NB4 (cell line): Measurements from ENCODE around the gene UFD1.

Source experiments
- DNase-seq: peaks from one replicate; pipeline ENCODE4 v3.0.0; 2010; ENCODE audit warnings: low read depth
- H3K4me3 ChIP-seq: one replicate; pipeline ENCODE4 v1.5.1; 2011; ENCODE audit warnings: mild to moderate bottlenecking, low read depth, low read length, moderate library complexity
- MYC ChIP-seq: IDR thresholded peaks from 2 replicates; pipeline ENCODE4 v1.6.1; 2011; ENCODE audit warnings: low read depth, low read length
- POLR2A ChIP-seq: IDR thresholded peaks from 2 replicates; pipeline ENCODE4 v1.6.1; 2011; ENCODE audit warnings: mild to moderate bottlenecking; ENCODE audit not compliant: insufficient read length; ENCODE audit errors: extremely low read depth
- TF ChIP-seq, protein P1 (sequence below): IDR thresholded peaks from 2 replicates; pipeline ENCODE4 v1.6.1; 2011; ENCODE audit warnings: low read depth, low read length
- TF ChIP-seq, protein P2 (sequence below): IDR thresholded peaks from one replicate; pipeline ENCODE4 v1.5.1; 2012; ENCODE audit warnings: low read depth, low read length

Gene UFD1

DNA sequence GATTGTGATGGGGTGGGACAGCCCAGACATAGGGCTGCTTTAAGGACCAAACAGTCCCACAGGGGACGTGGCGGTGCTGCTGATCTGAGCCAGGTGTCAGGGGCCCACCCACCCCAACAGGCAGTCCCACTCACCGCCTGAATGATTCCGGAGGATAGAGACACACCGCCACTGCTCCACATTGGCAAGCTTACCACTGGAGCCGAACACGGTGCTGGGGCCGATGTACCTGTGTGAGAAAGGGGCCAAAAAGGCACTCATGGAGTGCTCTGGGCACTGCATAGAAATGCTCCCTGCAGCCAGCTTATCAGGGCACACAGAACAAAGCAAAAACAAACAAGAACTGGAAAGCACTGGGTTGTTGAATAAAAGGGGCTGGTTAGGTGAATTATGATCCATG lies 73.3 kb downstream of the UFD1 start:
- TF ChIP-seq MYC (no peak), POLR2A (no peak)
- TF ChIP-seq, protein P1, sequence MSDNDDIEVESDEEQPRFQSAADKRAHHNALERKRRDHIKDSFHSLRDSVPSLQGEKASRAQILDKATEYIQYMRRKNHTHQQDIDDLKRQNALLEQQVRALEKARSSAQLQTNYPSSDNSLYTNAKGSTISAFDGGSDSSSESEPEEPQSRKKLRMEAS = no peak
- TF ChIP-seq, protein P2, sequence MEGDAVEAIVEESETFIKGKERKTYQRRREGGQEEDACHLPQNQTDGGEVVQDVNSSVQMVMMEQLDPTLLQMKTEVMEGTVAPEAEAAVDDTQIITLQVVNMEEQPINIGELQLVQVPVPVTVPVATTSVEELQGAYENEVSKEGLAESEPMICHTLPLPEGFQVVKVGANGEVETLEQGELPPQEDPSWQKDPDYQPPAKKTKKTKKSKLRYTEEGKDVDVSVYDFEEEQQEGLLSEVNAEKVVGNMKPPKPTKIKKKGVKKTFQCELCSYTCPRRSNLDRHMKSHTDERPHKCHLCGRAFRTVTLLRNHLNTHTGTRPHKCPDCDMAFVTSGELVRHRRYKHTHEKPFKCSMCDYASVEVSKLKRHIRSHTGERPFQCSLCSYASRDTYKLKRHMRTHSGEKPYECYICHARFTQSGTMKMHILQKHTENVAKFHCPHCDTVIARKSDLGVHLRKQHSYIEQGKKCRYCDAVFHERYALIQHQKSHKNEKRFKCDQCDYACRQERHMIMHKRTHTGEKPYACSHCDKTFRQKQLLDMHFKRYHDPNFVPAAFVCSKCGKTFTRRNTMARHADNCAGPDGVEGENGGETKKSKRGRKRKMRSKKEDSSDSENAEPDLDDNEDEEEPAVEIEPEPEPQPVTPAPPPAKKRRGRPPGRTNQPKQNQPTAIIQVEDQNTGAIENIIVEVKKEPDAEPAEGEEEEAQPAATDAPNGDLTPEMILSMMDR = no peak
- no peak overlapping the region for H3K4me3 ChIP-seq
- no peak for DNase-seq

DNA sequence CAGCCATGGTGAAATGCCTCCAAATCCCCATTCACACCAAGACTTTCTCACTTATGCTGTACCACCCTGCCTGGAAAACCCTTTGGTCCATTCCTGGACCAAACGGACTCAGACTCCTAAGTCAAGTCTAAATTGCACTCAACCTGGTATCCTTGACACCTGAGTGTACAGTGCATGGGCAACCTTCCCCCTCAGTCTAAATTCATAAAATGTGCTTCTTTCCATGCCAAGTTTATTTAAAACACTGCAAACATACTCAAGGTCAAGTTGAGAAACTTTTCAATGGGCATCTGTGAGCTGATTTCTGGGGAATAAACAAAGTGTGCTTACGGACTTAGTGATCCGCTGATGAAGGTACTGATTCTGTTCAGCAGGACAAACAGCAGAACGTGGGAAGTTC lies 73.9 kb downstream of the UFD1 start:
- no peak for DNase-seq
- H3K4me3 ChIP-seq = no peak overlapping the region
- TF ChIP-seq, protein P1 = no peak
- TF ChIP-seq, protein P2 = no peak
- no peak for TF ChIP-seq MYC
- no peak for TF ChIP-seq POLR2A

DNA sequence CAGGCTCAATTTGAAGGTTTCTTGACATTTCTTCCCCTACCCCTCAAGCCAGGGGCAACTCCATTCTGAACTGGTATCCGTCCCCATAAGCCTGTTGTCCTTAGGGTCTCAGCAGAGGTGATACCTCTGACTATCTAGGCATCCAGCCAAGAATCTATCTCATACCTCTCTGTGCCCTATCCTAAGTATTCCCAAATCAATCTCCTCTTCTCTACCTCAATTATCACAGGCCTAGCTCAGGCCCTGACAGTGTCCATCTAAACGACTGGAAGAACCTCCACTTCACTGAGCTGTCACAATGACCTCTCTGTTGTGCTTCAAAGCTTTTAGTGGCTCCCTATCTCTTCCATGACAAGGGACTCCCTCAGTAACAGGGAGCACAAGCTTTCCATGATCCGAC lies 74.3 kb downstream of the UFD1 start:
- H3K4me3 ChIP-seq = no peak overlapping the region
- TF ChIP-seq MYC (no peak), POLR2A (no peak)
- TF ChIP-seq, protein P2 = no peak
- TF ChIP-seq, protein P1 = no peak
- no peak for DNase-seq

DNA sequence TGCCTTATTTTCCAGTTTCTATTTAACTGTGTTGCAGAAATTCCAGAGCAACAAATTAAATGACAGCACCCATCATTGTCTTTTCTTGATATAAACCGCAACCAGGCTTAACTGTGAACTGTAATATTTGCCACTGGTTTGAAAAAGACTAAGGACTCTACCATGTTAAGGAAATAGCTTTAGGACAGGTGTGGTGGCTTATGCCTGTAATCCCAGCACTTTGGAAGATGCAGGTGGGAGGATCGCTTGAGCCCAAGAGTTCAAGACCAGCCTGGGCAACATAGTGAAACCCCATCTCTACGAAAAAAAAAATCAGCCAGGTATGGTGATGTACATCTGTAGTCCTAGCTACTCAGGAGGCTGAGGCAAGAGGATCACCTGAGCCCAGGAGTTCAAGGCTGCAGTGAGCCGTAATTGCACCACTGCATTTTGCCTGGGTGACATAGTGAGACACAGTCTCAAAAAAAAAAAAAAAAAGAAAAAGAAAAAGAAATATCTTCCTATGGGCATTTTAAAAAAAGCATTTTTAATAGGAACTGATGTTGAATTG lies 76.3 kb downstream of the UFD1 start:
- no peak for DNase-seq
- no peak overlapping the region for H3K4me3 ChIP-seq

DNA sequence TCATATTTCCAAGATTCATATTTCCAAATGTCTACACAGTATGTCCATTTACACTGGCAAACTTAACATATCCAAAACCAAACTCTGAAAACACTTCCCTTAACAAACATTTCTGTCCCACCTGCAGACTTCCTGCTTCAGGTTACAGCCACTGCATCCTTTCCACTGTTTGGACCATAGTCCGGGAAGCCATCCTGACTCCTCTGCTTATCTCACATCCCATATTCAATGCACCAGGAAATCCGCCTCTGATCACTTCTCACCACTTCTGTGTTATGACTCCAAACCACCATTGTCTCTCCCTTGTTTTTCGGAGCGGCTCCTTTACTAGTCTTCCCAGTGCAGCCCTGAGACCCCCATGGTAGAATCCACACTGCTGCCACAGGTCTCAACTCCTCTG lies 77.5 kb downstream of the UFD1 start:
- TF ChIP-seq, protein P2 = no peak
- TF ChIP-seq MYC (no peak), POLR2A (no peak)
- TF ChIP-seq, protein P1 = no peak
- DNase-seq = no peak
- H3K4me3 ChIP-seq = no peak overlapping the region

More for the DNA sequence above, 76.3 kb downstream of the UFD1 start:
- no peak for TF ChIP-seq MYC
- TF ChIP-seq, protein P1 = no peak
- no peak for TF ChIP-seq POLR2A
- TF ChIP-seq, protein P2 = no peak

DNA sequence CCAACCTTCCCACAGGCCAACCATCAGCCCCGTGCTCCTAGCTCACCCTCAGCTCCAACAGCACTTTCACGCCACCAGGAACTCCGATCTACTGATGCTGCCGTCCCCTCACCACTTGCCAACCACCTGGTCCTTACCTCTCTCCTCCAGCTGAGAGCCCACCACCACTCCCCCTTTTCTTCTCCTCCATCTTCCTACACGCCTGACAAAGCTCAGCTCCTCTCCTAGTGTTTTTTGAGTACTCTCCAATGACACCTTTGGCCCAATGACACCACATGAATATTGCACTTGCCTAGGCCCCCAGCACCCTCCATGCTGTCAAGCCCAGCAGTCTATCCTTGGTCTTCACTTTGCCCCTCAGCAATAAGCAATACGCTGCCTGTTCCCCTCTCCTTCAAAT lies 78.1 kb downstream of the UFD1 start:
- no peak for DNase-seq
- TF ChIP-seq MYC (no peak), POLR2A (no peak)
- TF ChIP-seq, protein P2 = no peak
- TF ChIP-seq, protein P1 = no peak
- H3K4me3 ChIP-seq = no peak overlapping the region
